ENCODE data around the gene DNER.

Gene DNER

GRCh38 chr2:229733611-229734245 lies 19.4 kb upstream of the DNER start:
- Histone ChIP-seq H3K4me2 (ENCODE audit: low read depth, low read length, poor library complexity, severe bottlenecking) (no peak overlapping the region), H3K9ac (ENCODE audit: low read depth, low read length, poor library complexity, severe bottlenecking) (no peak overlapping the region), H4K20me1 (ENCODE audit: insufficient read depth, low read length, poor library complexity, severe bottlenecking) (no peaks in the 10 kb centered on the region), H3K79me2 (ENCODE audit: insufficient read depth, low read length) (no peaks in the 10 kb centered on the region), H3K27me3 (ENCODE audit: insufficient read depth, low read length, poor library complexity, severe bottlenecking) (no peaks in the 10 kb centered on the region), H3K4me3 (ENCODE audit: low read length, poor library complexity, severe bottlenecking) (no peak overlapping the region), H3F3A (ENCODE audit: low read depth) (no peaks in the 10 kb centered on the region), H2AFZ (ENCODE audit: low read length) (no peak overlapping the region), H3K9me3 (ENCODE audit: insufficient read depth, low read depth, low read length) (peaks cover 6% of the 10 kb centered on the region; the same call in 1 of the 2 replicates), H3K4me1 (ENCODE audit: insufficient read depth, low read length, poor library complexity, severe bottlenecking) (no peaks in the 10 kb centered on the region), H3K36me3 (ENCODE audit: insufficient read depth, low read length) (no peaks in the 10 kb centered on the region), H3K9me2 (replicated peaks; ENCODE audit: low read depth, low read length) (no peaks in the 10 kb centered on the region)
- TF ChIP-seq CTCF (conservative IDR thresholded peaks at IDR 0.05; ENCODE audit: low read length) = no peak
- TF ChIP-seq EZH2phosphoT487 (IDR thresholded peaks at IDR 0.05; ENCODE audit: borderline replicate concordance) = no peak

- no peaks in the 10 kb centered on the region for H3K79me2 ChIP-seq (ENCODE audit: insufficient read depth, low read length)
- no peaks in the 10 kb centered on the region for H3K36me3 ChIP-seq (ENCODE audit: insufficient read depth, low read length)
- H3K9me3 ChIP-seq (ENCODE audit: insufficient read depth, low read depth, low read length) = peaks cover under 1% of the 10 kb centered on the region; the same call in 1 of the 2 replicates
- TF ChIP-seq CTCF (conservative IDR thresholded peaks at IDR 0.05; ENCODE audit: low read length) (no peak), EZH2phosphoT487 (IDR thresholded peaks at IDR 0.05; ENCODE audit: borderline replicate concordance) (no peak)
- H4K20me1 ChIP-seq (ENCODE audit: insufficient read depth, low read length, poor library complexity, severe bottlenecking) = no peaks in the 10 kb centered on the region
- no peak overlapping the region for H3K9ac ChIP-seq (ENCODE audit: low read depth, low read length, poor library complexity, severe bottlenecking)
- no peaks in the 10 kb centered on the region for H3K4me1 ChIP-seq (ENCODE audit: insufficient read depth, low read length, poor library complexity, severe bottlenecking)
- no peaks in the 10 kb centered on the region for H3F3A ChIP-seq (ENCODE audit: low read depth)
- no peaks in the 10 kb centered on the region for H3K27me3 ChIP-seq (ENCODE audit: insufficient read depth, low read length, poor library complexity, severe bottlenecking)
- H3K4me2 ChIP-seq (ENCODE audit: low read depth, low read length, poor library complexity, severe bottlenecking) = no peak overlapping the region
- no peak overlapping the region for H2AFZ ChIP-seq (ENCODE audit: low read length)
- no peak overlapping the region for H3K4me3 ChIP-seq (ENCODE audit: low read length, poor library complexity, severe bottlenecking)
- no peaks in the 10 kb centered on the region for H3K9me2 ChIP-seq (replicated peaks; ENCODE audit: low read depth, low read length)
Measured at GRCh38 chr2:229732897-229733296, 18.5 kb upstream of the DNER start.

- Histone ChIP-seq H3K27me3 (ENCODE audit: insufficient read depth, low read length, poor library complexity, severe bottlenecking) (no peaks in the 10 kb centered on the region), H3K4me3 (ENCODE audit: low read length, poor library complexity, severe bottlenecking) (no peak overlapping the region), H3K9ac (ENCODE audit: low read depth, low read length, poor library complexity, severe bottlenecking) (no peak overlapping the region), H3K9me2 (replicated peaks; ENCODE audit: low read depth, low read length) (no peaks in the 10 kb centered on the region), H3K36me3 (ENCODE audit: insufficient read depth, low read length) (no peaks in the 10 kb centered on the region), H2AFZ (ENCODE audit: low read length) (no peak overlapping the region), H4K20me1 (ENCODE audit: insufficient read depth, low read length, poor library complexity, severe bottlenecking) (no peaks in the 10 kb centered on the region), H3K4me1 (ENCODE audit: insufficient read depth, low read length, poor library complexity, severe bottlenecking) (no peaks in the 10 kb centered on the region), H3K79me2 (ENCODE audit: insufficient read depth, low read length) (no peaks in the 10 kb centered on the region), H3K4me2 (ENCODE audit: low read depth, low read length, poor library complexity, severe bottlenecking) (no peak overlapping the region), H3F3A (ENCODE audit: low read depth) (no peaks in the 10 kb centered on the region), H3K9me3 (ENCODE audit: insufficient read depth, low read depth, low read length) (no peaks in the 10 kb centered on the region)
- no peak for TF ChIP-seq CTCF (conservative IDR thresholded peaks at IDR 0.05; ENCODE audit: low read length)
- no peak for TF ChIP-seq EZH2phosphoT487 (IDR thresholded peaks at IDR 0.05; ENCODE audit: borderline replicate concordance)
Measured at GRCh38 chr2:229731916-229732315, 17.6 kb upstream of the DNER start.

Data from Loucy (cell line).